H1 (cell line): ENCODE measurements around the gene CTNNA3. TPM values are rescaled to one million over a fixed set of nuclear protein-coding genes. Genes with fewer than 3 reads are reported as not detected.
A peak's percentile ranks its signal among the peaks of the same experiment; 100 is the strongest.

Experiments used
- CTCF ChIA-PET: fragments of 300-600 bp; sonication (Branson Sonifier 250); formaldehyde crosslinking; loops from one replicate; lab custom pipeline; 2021; ENCODE audit not compliant: partially characterized antibody; lab: Charles Lee
- POLR2A ChIA-PET: fragments of 300-600 bp; sonication (Branson Sonifier 250); formaldehyde crosslinking; loops from one replicate; lab custom pipeline; 2021; ENCODE audit warnings: inconsistent platforms; ENCODE audit not compliant: partially characterized antibody; lab: Charles Lee
- DNase-seq, 2 experiments: peaks; one replicate each; pipeline versions ENCODE4 v3.0.0 to v3.0.0-alpha.2; 2010 to 2022; ENCODE audit warnings: low spot score in 2 of 2, low read depth in 1 of 2, mixed read lengths in 1 of 2
- FAIRE-seq: peaks from 2 replicates; lab custom pipeline; 2011; peaks lifted over from hg19 to GRCh38; lab: Jason Lieb, UNC
- H2AFZ ChIP-seq: 2 replicates; pipeline ENCODE4 v1.8.1; 2012; ENCODE audit warnings: low read length, inconsistent platforms
- H2AK5ac ChIP-seq: 2 replicates; pipeline ENCODE4 v1.6.1; 2013; ENCODE audit warnings: low read depth, low read length
- H2BK120ac ChIP-seq: replicated peaks from 2 replicates; pipeline ENCODE3; 2013; ENCODE audit warnings: low read depth, low read length, inconsistent platforms
- H2BK12ac ChIP-seq: 2 replicates; pipeline ENCODE4 v1.6.1; 2013; ENCODE audit warnings: low read depth, low read length
- H2BK15ac ChIP-seq: 2 replicates; pipeline ENCODE4 v1.6.1; 2013; ENCODE audit warnings: low read length
- H2BK20ac ChIP-seq: 2 replicates; pipeline ENCODE4 v1.6.1; 2013; ENCODE audit warnings: low read length
- H2BK5ac ChIP-seq: 2 replicates; pipeline ENCODE4 v1.6.1; 2013; ENCODE audit warnings: low read depth, low read length
- H3K14ac ChIP-seq: 2 replicates; pipeline ENCODE4 v1.6.1; 2013; ENCODE audit warnings: inconsistent platforms; ENCODE audit not compliant: insufficient read length
- H3K18ac ChIP-seq: 2 replicates; pipeline ENCODE4 v1.6.1; 2013; ENCODE audit warnings: low read length; ENCODE audit errors: extremely low read depth
- H3K23ac ChIP-seq: 2 replicates; pipeline ENCODE4 v1.6.1; 2013; ENCODE audit warnings: inconsistent platforms; ENCODE audit not compliant: insufficient read length
- H3K23me2 ChIP-seq: 2 replicates; pipeline ENCODE4 v1.6.1; 2013; ENCODE audit warnings: low read depth, low read length
- H3K27ac ChIP-seq: 2 replicates; pipeline ENCODE4 v1.6.1; 2011; ENCODE audit warnings: low read depth, low read length, inconsistent platforms
- H3K27me3 ChIP-seq, 4 experiments: replicated peaks in 1 of 4; 1 replicate in 1 of 4; 2 replicates in 3 of 4; pipeline versions ENCODE4 v1.6.1 to v1.8.1; 2011 to 2013; ENCODE audit warnings: low read length in 3 of 4, mild to moderate bottlenecking in 3 of 4, inconsistent platforms in 2 of 4, mixed read lengths in 2 of 4, moderate library complexity in 1 of 4; ENCODE audit not compliant: control insufficient read depth in 3 of 4, insufficient read depth in 3 of 4; ENCODE audit errors: extremely low read depth in 1 of 4
- H3K36me3 ChIP-seq, 4 experiments: 2 replicates each; pipeline versions ENCODE4 v1.6.1 to v1.8.1; 2011 to 2013; ENCODE audit warnings: mild to moderate bottlenecking in 4 of 4, low read length in 3 of 4, moderate library complexity in 2 of 4, control low read depth in 1 of 4, inconsistent platforms in 1 of 4; ENCODE audit not compliant: insufficient read depth in 4 of 4, control insufficient read depth in 2 of 4
- H3K4ac ChIP-seq: replicated peaks from 2 replicates; pipeline ENCODE3; 2013; ENCODE audit warnings: low read length, low read depth, mixed read lengths, inconsistent platforms; ENCODE audit not compliant: insufficient read length
- H3K4me1 ChIP-seq, 4 experiments: replicated peaks in 1 of 4; 1 replicate in 1 of 4; 2 replicates in 3 of 4; pipeline versions ENCODE4 v1.6.1 to v1.8.1; 2011 to 2013; ENCODE audit warnings: low read length in 3 of 4, inconsistent platforms in 2 of 4, mixed read lengths in 1 of 4; ENCODE audit not compliant: insufficient read depth in 4 of 4, control insufficient read depth in 3 of 4
- H3K4me2 ChIP-seq, 2 experiments: 2 replicates each; pipeline versions ENCODE4 v1.6.1 to v1.8.1; 2011 to 2013; ENCODE audit warnings: low read depth in 2 of 2, low read length in 2 of 2, control low read depth in 1 of 2, inconsistent platforms in 1 of 2, mild to moderate bottlenecking in 1 of 2; ENCODE audit not compliant: insufficient read depth in 1 of 2
- H3K4me3 ChIP-seq, 4 experiments: fragments of 200-600, 300-600 bp in 1 of 4; sonication (generic), shearing (Covaris generic), sonication (Bioruptor Twin) in 1 of 4; 2 replicates each; pipeline versions ENCODE4 v1.5.1 to v1.8.1; 2011 to 2016; ENCODE audit warnings: low read length in 4 of 4, low read depth in 3 of 4, control low read depth in 2 of 4, inconsistent platforms in 2 of 4, mild to moderate bottlenecking in 2 of 4, mixed read lengths in 1 of 4, moderate library complexity in 1 of 4; ENCODE audit not compliant: insufficient read depth in 2 of 4; ENCODE audit errors: extremely low read depth in 1 of 4
- H3K56ac ChIP-seq: replicated peaks from 2 replicates; pipeline ENCODE3; 2013; ENCODE audit warnings: low read depth, mild to moderate bottlenecking, mixed read lengths, low read length, inconsistent platforms; ENCODE audit not compliant: insufficient read length
- H3K79me1 ChIP-seq: 2 replicates; pipeline ENCODE4 v1.6.1; 2013; ENCODE audit warnings: low read depth, low read length, control low read depth
- H3K79me2 ChIP-seq, 2 experiments: 2 replicates each; pipeline versions ENCODE4 v1.6.1 to v1.8.1; 2012 to 2013; ENCODE audit warnings: low read length in 2 of 2, mild to moderate bottlenecking in 2 of 2, inconsistent platforms in 1 of 2; ENCODE audit not compliant: insufficient read depth in 2 of 2, control insufficient read depth in 1 of 2
- H3K9ac ChIP-seq, 4 experiments: replicated peaks in 1 of 4; 1 replicate in 1 of 4; 2 replicates in 3 of 4; pipeline versions ENCODE4 v1.6.1 to v1.8.1; 2011 to 2013; ENCODE audit warnings: low read depth in 3 of 4, low read length in 3 of 4, control low read depth in 2 of 4, mild to moderate bottlenecking in 2 of 4, moderate library complexity in 2 of 4, inconsistent platforms in 1 of 4; ENCODE audit errors: extremely low read depth in 1 of 4
- H3K9me3 ChIP-seq, 2 experiments: 2 replicates each; pipeline versions ENCODE4 v1.6.1 to v1.8.1; 2012 to 2013; ENCODE audit warnings: mild to moderate bottlenecking in 2 of 2, moderate library complexity in 2 of 2, control low read depth in 1 of 2, inconsistent platforms in 1 of 2, low read depth in 1 of 2, low read length in 1 of 2, mixed read lengths in 1 of 2; ENCODE audit not compliant: insufficient read depth in 2 of 2
- H4K20me1 ChIP-seq, 2 experiments: replicated peaks in 1 of 2; 2 replicates each; pipeline versions ENCODE3 to v1.8.1; 2011 to 2013; ENCODE audit warnings: inconsistent platforms in 2 of 2, low read length in 2 of 2, mild to moderate bottlenecking in 1 of 2; ENCODE audit not compliant: insufficient read depth in 2 of 2, control insufficient read depth in 1 of 2
- H4K5ac ChIP-seq: 2 replicates; pipeline ENCODE4 v1.6.1; 2013; ENCODE audit warnings: low read length, low read depth, mixed read lengths, inconsistent platforms; ENCODE audit not compliant: insufficient read length
- H4K8ac ChIP-seq: 2 replicates; pipeline ENCODE4 v1.8.0; 2013; ENCODE audit warnings: mild to moderate bottlenecking, moderate library complexity, low read length, inconsistent platforms; ENCODE audit not compliant: insufficient read depth; ENCODE audit errors: extremely low read depth
- H4K91ac ChIP-seq: replicated peaks from 2 replicates; pipeline ENCODE3; 2013; ENCODE audit warnings: low read length, mixed read lengths, inconsistent platforms; ENCODE audit not compliant: insufficient read length
- CEBPB ChIP-seq: IDR thresholded peaks from 2 replicates; pipeline ENCODE4 v1.6.1; 2012; ENCODE audit warnings: low read depth, low read length
- FOSL1 ChIP-seq: IDR thresholded peaks from 2 replicates; pipeline ENCODE4 v1.6.1; 2011; ENCODE audit warnings: mild to moderate bottlenecking, low read depth, low read length, moderate library complexity; ENCODE audit not compliant: insufficient read depth
- TAF1 ChIP-seq: IDR thresholded peaks from 2 replicates; pipeline ENCODE4 v1.6.1; 2011; ENCODE audit warnings: mild to moderate bottlenecking, low read depth, low read length
- WGBS, 2 experiments: shearing (Covaris generic) in 1 of 2; methylation state at CpG; one replicate each; pipeline versions ENCODE4 v1.1.6 to v1.1.7; 2013 to 2015; ENCODE audit warnings: low lambda C conversion rate in 2 of 2, mixed read lengths in 2 of 2, inconsistent platforms in 1 of 2, low coverage in 1 of 2, missing lambda C conversion rate in 1 of 2; ENCODE audit not compliant: insufficient replicate concordance in 2 of 2, insufficient coverage in 1 of 2, insufficient read length in 1 of 2; ENCODE audit errors: extremely low coverage in 1 of 2, missing lambda C conversion rate in 1 of 2; 5-methylcytosine and 5-hydroxymethylcytosine counted together
- polyA plus RNA-seq, 7 experiments: library from polyadenylated mRNA; depleted of rRNA in 3 of 7; stranded (reverse) in 5 of 7; unstranded in 2 of 7; fragments of >200 nt in 5 of 7; fragments of 200-250 nt in 2 of 7; gene quantifications; 1 replicate in 5 of 7; 2 replicates in 1 of 7; 4 replicates in 1 of 7; pipeline versions ENCODE4 v1.2.1 to v1.2.3, GENCODE V29; 2011 to 2013; ENCODE audit warnings: missing spikeins in 2 of 7, mixed read lengths in 2 of 7
- total RNA-seq: library from RNA; stranded (reverse); fragmentation: NEBNext Ultra II Directional; extraction: Animal tissue kit (Norgen Biotek cat#: 25700); gene quantifications from 2 replicates; pipeline ENCODE4 v1.2.1, GENCODE V29; 2021
- TF ChIP-seq, protein P1 (sequence below): IDR thresholded peaks from 2 replicates; pipeline ENCODE4 v1.6.1; 2012; ENCODE audit warnings: inconsistent platforms
- TF ChIP-seq, protein P2 (sequence below): IDR thresholded peaks from 2 replicates; pipeline ENCODE4 v1.6.1; 2012; ENCODE audit warnings: low read length, inconsistent platforms
- TF ChIP-seq, protein P3 (sequence below): IDR thresholded peaks from 2 replicates; pipeline ENCODE4 v1.6.1; 2011; ENCODE audit warnings: low read depth, mild to moderate bottlenecking, low read length; ENCODE audit not compliant: insufficient read depth

Gene CTNNA3
- total and polyA plus RNA-seq, 2 of the 8 experiments (the other 6 are each of a cell fraction or from before 2014, with no cell fraction given), result 1.3 to 1.5 TPM

DNA sequence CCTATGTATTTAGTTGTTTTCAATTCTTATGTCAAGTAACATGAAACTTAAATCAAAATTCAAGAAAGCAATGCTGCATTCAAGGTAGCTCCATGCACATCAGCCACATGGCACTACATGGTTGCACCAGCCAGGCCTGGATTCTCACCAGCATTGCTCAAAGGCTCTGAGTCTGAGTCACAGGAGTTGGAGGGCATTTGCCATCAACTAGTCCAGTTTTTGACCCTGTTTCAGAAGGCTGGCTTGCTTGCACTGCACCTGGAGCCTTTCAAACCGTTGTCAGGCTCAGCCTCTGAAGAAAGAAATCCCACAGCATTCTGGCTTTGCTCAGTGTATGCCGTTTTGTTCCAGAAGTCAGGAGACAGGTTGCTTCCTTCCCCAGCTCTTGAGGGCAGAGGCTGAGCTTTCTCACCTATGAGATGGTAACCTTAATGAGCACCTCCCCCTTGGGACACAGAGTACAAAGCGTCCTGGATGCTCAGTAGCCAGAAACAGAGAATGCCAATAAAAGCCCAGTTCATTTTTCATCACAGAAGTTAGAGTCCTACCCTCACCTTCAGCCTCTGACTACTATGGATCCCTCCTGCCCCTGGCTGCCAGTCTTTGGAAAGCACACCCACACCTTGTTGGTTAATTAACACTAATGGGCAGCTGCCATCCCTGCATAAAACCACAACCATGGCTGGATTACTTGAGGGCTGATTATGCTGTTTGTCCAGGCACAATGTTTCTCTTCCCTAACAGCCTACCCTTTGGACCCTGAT is 1058.5 kb downstream of the CTNNA3 start:
- ChIA-PET POLR2A (no interaction called here), CTCF (interaction anchor here (1.1 kb wide), 1 partner anchor 288 kb away, joined by 4 read pairs; the partner anchor contains the start of gene LRRTM3)
- H2AFZ ChIP-seq, result peak overlapping the region; percentile 74
- H4K20me1 ChIP-seq, result no peaks in the 10 kb centered on the region
- no peak overlapping the region for H3K27ac ChIP-seq
- no peak overlapping the region for H3K56ac ChIP-seq
- no peak overlapping the region for H2BK5ac ChIP-seq
- no peaks in the 10 kb centered on the region; the same call in 1 of the 2 replicates for H3K23me2 ChIP-seq
- H3K14ac ChIP-seq, result no peak overlapping the region
- H3K27me3 ChIP-seq, result no peaks in the 10 kb centered on the region
- 0 out of 2 replicates have a peak overlapping the region, but pooled peaks have one; percentile 18 for H2BK12ac ChIP-seq
- H3K4ac ChIP-seq, result no peak overlapping the region
- H2BK15ac ChIP-seq, result no peak overlapping the region
- FAIRE-seq (no peak), DNase-seq (no peak)
- H2BK20ac ChIP-seq, result no peak overlapping the region
- H3K18ac ChIP-seq, result 0 out of 2 replicates have a peak overlapping the region, but pooled peaks have one; percentile 29
- H3K79me2 ChIP-seq, result no peaks in the 10 kb centered on the region
- peak overlapping the region; percentile 41 for H2BK120ac ChIP-seq
- no peaks in the 10 kb centered on the region for H3K9me3 ChIP-seq
- H2AK5ac ChIP-seq, result no peak overlapping the region
- no peak overlapping the region for H3K4me3 ChIP-seq
- no peak overlapping the region for H3K23ac ChIP-seq
- WGBS, 2 experiments, result 79% methylated on average over 3 of the region's 3 CpGs; no CpG with 5 or more reads in 1 of the 2 experiments
- no peak overlapping the region for H4K8ac ChIP-seq
- no peak overlapping the region for H3K9ac ChIP-seq
- peak overlapping the region; percentile 69 for H4K91ac ChIP-seq
- H3K79me1 ChIP-seq, result no peaks in the 10 kb centered on the region
- H3K4me1 ChIP-seq, result peaks cover 0 to 4% (median 0%) of the 10 kb centered on the region in 4 experiments; a peak in 1 of 7 replicates
- H3K36me3 ChIP-seq, result no peaks in the 10 kb centered on the region
- no peak for TF ChIP-seq FOSL1
- TF ChIP-seq, protein P1, sequence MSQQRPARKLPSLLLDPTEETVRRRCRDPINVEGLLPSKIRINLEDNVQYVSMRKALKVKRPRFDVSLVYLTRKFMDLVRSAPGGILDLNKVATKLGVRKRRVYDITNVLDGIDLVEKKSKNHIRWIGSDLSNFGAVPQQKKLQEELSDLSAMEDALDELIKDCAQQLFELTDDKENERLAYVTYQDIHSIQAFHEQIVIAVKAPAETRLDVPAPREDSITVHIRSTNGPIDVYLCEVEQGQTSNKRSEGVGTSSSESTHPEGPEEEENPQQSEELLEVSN, result no peak
- TF ChIP-seq CEBPB, result no peak
- TF ChIP-seq, protein P2, sequence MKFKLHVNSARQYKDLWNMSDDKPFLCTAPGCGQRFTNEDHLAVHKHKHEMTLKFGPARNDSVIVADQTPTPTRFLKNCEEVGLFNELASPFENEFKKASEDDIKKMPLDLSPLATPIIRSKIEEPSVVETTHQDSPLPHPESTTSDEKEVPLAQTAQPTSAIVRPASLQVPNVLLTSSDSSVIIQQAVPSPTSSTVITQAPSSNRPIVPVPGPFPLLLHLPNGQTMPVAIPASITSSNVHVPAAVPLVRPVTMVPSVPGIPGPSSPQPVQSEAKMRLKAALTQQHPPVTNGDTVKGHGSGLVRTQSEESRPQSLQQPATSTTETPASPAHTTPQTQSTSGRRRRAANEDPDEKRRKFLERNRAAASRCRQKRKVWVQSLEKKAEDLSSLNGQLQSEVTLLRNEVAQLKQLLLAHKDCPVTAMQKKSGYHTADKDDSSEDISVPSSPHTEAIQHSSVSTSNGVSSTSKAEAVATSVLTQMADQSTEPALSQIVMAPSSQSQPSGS, result no peak
- no peak for TF ChIP-seq TAF1
- TF ChIP-seq, protein P3, sequence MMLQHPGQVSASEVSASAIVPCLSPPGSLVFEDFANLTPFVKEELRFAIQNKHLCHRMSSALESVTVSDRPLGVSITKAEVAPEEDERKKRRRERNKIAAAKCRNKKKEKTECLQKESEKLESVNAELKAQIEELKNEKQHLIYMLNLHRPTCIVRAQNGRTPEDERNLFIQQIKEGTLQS, result no peak
- no peak overlapping the region for H4K5ac ChIP-seq
- no peak overlapping the region for H3K4me2 ChIP-seq
